Subcutaneous adipose tissue (tissue), 4 donors: ENCODE measurements around the gene DRD1. TPM values are rescaled to one million over a fixed set of nuclear protein-coding genes. Genes with fewer than 3 reads are reported as not detected.

Experiments used
- CTCF ChIP-seq: fragments of 450-650 bp; IDR thresholded peaks from one replicate; pipeline ENCODE4 v1.5.1; 2016; ENCODE audit warnings: low read depth, mild to moderate bottlenecking, control low read depth, antibody characterized with exemption, moderate library complexity
- total RNA-seq, 4 donors: library from RNA; depleted of rRNA; stranded (reverse); fragments of >200 nt; gene quantifications; one replicate each; pipeline ENCODE4 v1.1.0, GENCODE V29; 2016

The DRD1 gene
- total RNA-seq, result under 1 TPM in 1 of 4 donors, not detected in 3; 0.17 TPM

GRCh38 chr5:175444060-175444904, at the start of gene DRD1:
TSS of gene DRD1 (minus strand) at chr5:175444182. CDS start at chr5:175443099, 1,083 bp downstream.
- no peak for TF ChIP-seq CTCF

- TF ChIP-seq CTCF, result no peak
These were observed 49.7 kb upstream of the DRD1 start for GRCh38 chr5:175493726-175494125.

GRCh38 chr5:175493260-175493659, 49.3 kb upstream of the DRD1 start:
- TF ChIP-seq CTCF, result no peak

- TF ChIP-seq CTCF, result no peak
These were observed 47.2 kb upstream of the DRD1 start for GRCh38 chr5:175491223-175491622.

- no peak for TF ChIP-seq CTCF
These were observed 45.9 kb upstream of the DRD1 start for GRCh38 chr5:175489693-175490443.

- TF ChIP-seq CTCF, result no peak
These were observed 43.7 kb upstream of the DRD1 start for GRCh38 chr5:175487514-175488222.

GRCh38 chr5:175485631-175486030, 41.6 kb upstream of the DRD1 start:
- no peak for TF ChIP-seq CTCF
